GM12878 (cell line): Measurements from ENCODE around the gene EN1.

Experiments
- ATF7 ChIP-seq: fragments of 450-650 bp; IDR thresholded peaks from 2 replicates; pipeline ENCODE4 v1.6.1; 2016; ENCODE audit warnings: low read depth, mild to moderate bottlenecking
- CEBPB ChIP-seq, 2 experiments: fragments of 150-350 bp in 1 of 2; IDR thresholded peaks; 2 replicates each; pipeline ENCODE4 v1.6.1; 2012 to 2014; ENCODE audit warnings: low read depth in 2 of 2, low read length in 2 of 2, borderline replicate concordance in 1 of 2, inconsistent platforms in 1 of 2
- ETV6 ChIP-seq, 2 experiments: fragments of 450-650 bp in 1 of 2; IDR thresholded peaks in 1 of 2; conservative IDR thresholded peaks in 1 of 2; 2 replicates each; pipeline ENCODE4 v1.6.1; 2014; ENCODE audit warnings: antibody characterized with exemption in 1 of 2, borderline replicate concordance in 1 of 2, low read depth in 1 of 2, mild to moderate bottlenecking in 1 of 2, moderate library complexity in 1 of 2
- FOS ChIP-seq: IDR thresholded peaks from 3 replicates; pipeline ENCODE4 v1.6.1; 2011; ENCODE audit warnings: borderline replicate concordance; ENCODE audit not compliant: insufficient read length; ENCODE audit errors: extremely low read depth
- FOXM1 ChIP-seq: IDR thresholded peaks from 2 replicates; pipeline ENCODE4 v1.6.1; 2012; ENCODE audit warnings: low read depth, mild to moderate bottlenecking, inconsistent platforms, low read length, moderate library complexity
- POLR2A ChIP-seq: IDR thresholded peaks from 2 replicates; pipeline ENCODE4 v1.6.1; 2011; ENCODE audit warnings: low read depth, mild to moderate bottlenecking, low read length
- POLR2AphosphoS5 ChIP-seq: IDR thresholded peaks from 2 replicates; pipeline ENCODE4 v1.6.1; 2011; ENCODE audit warnings: mild to moderate bottlenecking, low read length, inconsistent platforms
- TAF1 ChIP-seq: IDR thresholded peaks from 2 replicates; pipeline ENCODE4 v1.6.1; 2011; ENCODE audit warnings: mild to moderate bottlenecking, low read depth, low read length, borderline replicate concordance
- TARDBP ChIP-seq: IDR thresholded peaks from 2 replicates; pipeline ENCODE4 v1.6.1; 2016; ENCODE audit warnings: borderline replicate concordance
- TF ChIP-seq, protein P1 (sequence below), 3 experiments: IDR thresholded peaks in 2 of 3; conservative IDR thresholded peaks in 1 of 3; 2 replicates each; pipeline ENCODE4 v1.5.1; 2011; ENCODE audit warnings: low read depth in 3 of 3, low read length in 3 of 3, mild to moderate bottlenecking in 3 of 3, control low read depth in 2 of 3, moderate library complexity in 2 of 3, inconsistent platforms in 1 of 3, mixed read lengths in 1 of 3; ENCODE audit not compliant: control insufficient read depth in 2 of 3, insufficient read depth in 1 of 3; ENCODE audit errors: extremely low read depth in 1 of 3
- TF ChIP-seq, protein P2 (sequence below): fragments of 450-650 bp; IDR thresholded peaks from 2 replicates; pipeline ENCODE4 v1.6.1; 2016; ENCODE audit warnings: mild to moderate bottlenecking
- TF ChIP-seq, protein P3 (sequence below): IDR thresholded peaks from 2 replicates; pipeline ENCODE4 v1.6.1; 2012; ENCODE audit warnings: mild to moderate bottlenecking, low read depth, low read length

DNA sequence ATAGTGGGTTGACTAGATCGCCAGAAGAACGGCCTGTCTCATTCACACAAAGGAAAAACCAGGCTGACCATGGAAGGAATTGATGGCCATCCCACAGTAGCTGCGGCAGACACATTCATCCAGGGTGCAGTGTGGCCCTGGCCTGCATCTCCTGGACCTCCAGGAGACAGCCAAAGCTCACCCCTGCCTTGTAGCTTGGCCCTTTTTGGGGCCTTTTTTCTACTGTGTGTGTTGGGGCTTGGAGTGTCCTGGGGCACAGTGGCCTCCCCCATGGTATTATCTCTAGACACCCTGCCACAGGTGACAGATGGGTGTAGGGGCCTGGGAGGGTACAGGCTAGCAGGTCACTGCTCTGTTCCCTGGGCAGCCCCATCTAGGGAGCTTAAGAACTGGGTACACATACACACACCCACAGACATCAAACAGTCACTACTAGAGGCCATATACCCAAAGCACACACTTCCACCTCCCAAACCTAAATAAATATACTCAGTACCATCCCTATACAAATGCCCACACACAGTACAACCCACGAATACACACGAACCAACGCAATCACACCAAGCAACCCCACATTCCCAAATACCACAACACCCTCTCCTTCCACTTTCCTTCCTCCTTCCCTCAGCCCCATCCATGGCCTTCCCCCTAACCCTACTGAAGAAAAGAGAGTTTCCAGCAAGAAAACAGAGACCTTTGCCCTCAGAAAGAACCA is 8.6 kb downstream of the EN1 start:
- TF ChIP-seq ATF7 = no peak
- no peak for TF ChIP-seq CEBPB (IDR thresholded peaks at IDR 0.05; ENCODE audit: borderline replicate concordance in 1 of 2, low read depth in 2 of 2, low read length in 2 of 2)
- TF ChIP-seq, protein P1, sequence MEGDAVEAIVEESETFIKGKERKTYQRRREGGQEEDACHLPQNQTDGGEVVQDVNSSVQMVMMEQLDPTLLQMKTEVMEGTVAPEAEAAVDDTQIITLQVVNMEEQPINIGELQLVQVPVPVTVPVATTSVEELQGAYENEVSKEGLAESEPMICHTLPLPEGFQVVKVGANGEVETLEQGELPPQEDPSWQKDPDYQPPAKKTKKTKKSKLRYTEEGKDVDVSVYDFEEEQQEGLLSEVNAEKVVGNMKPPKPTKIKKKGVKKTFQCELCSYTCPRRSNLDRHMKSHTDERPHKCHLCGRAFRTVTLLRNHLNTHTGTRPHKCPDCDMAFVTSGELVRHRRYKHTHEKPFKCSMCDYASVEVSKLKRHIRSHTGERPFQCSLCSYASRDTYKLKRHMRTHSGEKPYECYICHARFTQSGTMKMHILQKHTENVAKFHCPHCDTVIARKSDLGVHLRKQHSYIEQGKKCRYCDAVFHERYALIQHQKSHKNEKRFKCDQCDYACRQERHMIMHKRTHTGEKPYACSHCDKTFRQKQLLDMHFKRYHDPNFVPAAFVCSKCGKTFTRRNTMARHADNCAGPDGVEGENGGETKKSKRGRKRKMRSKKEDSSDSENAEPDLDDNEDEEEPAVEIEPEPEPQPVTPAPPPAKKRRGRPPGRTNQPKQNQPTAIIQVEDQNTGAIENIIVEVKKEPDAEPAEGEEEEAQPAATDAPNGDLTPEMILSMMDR (IDR thresholded peaks at IDR 0.05 in 2 of 3, conservative IDR thresholded peaks at IDR 0.05 in 1 of 3; ENCODE audit: control insufficient read depth in 2 of 3, extremely low read depth in 1 of 3, insufficient read depth in 1 of 3, low read depth in 3 of 3, low read length in 3 of 3) = no peak
- TF ChIP-seq TARDBP = no peak
- TF ChIP-seq FOS = no peak
- no peak for TF ChIP-seq TAF1
- TF ChIP-seq, protein P2, sequence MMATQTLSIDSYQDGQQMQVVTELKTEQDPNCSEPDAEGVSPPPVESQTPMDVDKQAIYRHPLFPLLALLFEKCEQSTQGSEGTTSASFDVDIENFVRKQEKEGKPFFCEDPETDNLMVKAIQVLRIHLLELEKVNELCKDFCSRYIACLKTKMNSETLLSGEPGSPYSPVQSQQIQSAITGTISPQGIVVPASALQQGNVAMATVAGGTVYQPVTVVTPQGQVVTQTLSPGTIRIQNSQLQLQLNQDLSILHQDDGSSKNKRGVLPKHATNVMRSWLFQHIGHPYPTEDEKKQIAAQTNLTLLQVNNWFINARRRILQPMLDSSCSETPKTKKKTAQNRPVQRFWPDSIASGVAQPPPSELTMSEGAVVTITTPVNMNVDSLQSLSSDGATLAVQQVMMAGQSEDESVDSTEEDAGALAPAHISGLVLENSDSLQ = no peak
- no peak for TF ChIP-seq FOXM1
- TF ChIP-seq, protein P3, sequence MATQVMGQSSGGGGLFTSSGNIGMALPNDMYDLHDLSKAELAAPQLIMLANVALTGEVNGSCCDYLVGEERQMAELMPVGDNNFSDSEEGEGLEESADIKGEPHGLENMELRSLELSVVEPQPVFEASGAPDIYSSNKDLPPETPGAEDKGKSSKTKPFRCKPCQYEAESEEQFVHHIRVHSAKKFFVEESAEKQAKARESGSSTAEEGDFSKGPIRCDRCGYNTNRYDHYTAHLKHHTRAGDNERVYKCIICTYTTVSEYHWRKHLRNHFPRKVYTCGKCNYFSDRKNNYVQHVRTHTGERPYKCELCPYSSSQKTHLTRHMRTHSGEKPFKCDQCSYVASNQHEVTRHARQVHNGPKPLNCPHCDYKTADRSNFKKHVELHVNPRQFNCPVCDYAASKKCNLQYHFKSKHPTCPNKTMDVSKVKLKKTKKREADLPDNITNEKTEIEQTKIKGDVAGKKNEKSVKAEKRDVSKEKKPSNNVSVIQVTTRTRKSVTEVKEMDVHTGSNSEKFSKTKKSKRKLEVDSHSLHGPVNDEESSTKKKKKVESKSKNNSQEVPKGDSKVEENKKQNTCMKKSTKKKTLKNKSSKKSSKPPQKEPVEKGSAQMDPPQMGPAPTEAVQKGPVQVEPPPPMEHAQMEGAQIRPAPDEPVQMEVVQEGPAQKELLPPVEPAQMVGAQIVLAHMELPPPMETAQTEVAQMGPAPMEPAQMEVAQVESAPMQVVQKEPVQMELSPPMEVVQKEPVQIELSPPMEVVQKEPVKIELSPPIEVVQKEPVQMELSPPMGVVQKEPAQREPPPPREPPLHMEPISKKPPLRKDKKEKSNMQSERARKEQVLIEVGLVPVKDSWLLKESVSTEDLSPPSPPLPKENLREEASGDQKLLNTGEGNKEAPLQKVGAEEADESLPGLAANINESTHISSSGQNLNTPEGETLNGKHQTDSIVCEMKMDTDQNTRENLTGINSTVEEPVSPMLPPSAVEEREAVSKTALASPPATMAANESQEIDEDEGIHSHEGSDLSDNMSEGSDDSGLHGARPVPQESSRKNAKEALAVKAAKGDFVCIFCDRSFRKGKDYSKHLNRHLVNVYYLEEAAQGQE = no peak
- no peak for TF ChIP-seq POLR2A
- TF ChIP-seq POLR2AphosphoS5 = no peak
- no peak for TF ChIP-seq ETV6 (conservative IDR thresholded peaks at IDR 0.05 in 1 of 2, IDR thresholded peaks at IDR 0.05 in 1 of 2; ENCODE audit: borderline replicate concordance in 1 of 2, low read depth in 1 of 2)
